NCI-H748 (cell line): ENCODE results near the gene HINT3.
"Not testable (repeated sequence)": the region's sequence is repeated elsewhere in the genome, so short reads cannot be mapped to it uniquely, and the experiment has no call there.

ENCODE experiments used
- DNase-seq: peaks from one replicate; lab custom pipeline; 2025; ENCODE audit not compliant: unreplicated experiment; lab: John Stamatoyannopoulos, UW

The HINT3 gene

GRCh38 chr6:125939791-125940190, 16.8 kb upstream of the HINT3 start:
- no peak for DNase-seq

GRCh38 chr6:125940247-125941041, 16.1 kb upstream of the HINT3 start:
- DNase-seq: no peak

GRCh38 chr6:125942672-125943527, 13.7 kb upstream of the HINT3 start:
- DNase-seq: no peak

- no peak for DNase-seq
Observed at GRCh38 chr6:125943528-125944433, 12.8 kb upstream of the HINT3 start.

- peak; percentile 27 for DNase-seq
Observed at GRCh38 chr6:125944434-125944816, 12.1 kb upstream of the HINT3 start.

- DNase-seq: no peak
Observed at GRCh38 chr6:125944896-125945295, 11.7 kb upstream of the HINT3 start.

GRCh38 chr6:125945378-125946141, 11.0 kb upstream of the HINT3 start:
- no peak for DNase-seq

GRCh38 chr6:125947615-125948014, 9.0 kb upstream of the HINT3 start:
- DNase-seq: no peak

- no peak for DNase-seq
Observed at GRCh38 chr6:125948455-125948854, 8.1 kb upstream of the HINT3 start.

- no peak for DNase-seq
Observed at GRCh38 chr6:125949069-125949468, 7.5 kb upstream of the HINT3 start.

GRCh38 chr6:125950293-125950692, 6.3 kb upstream of the HINT3 start:
- DNase-seq: no peak

- DNase-seq: not testable (repeated sequence)
Observed at GRCh38 chr6:125950716-125951115, 5.9 kb upstream of the HINT3 start.

- DNase-seq: no peak
Observed at GRCh38 chr6:125951323-125951722, 5.2 kb upstream of the HINT3 start.

GRCh38 chr6:125952764-125953501, 3.6 kb upstream of the HINT3 start:
- DNase-seq: peak; percentile 66

- DNase-seq: peak; percentile 97
Observed at GRCh38 chr6:125953502-125953875, 3.1 kb upstream of the HINT3 start.

GRCh38 chr6:125954735-125955339, 1.7 kb upstream of the HINT3 start:
- DNase-seq: no peak

GRCh38 chr6:125955973-125956372, 597 bp upstream of the HINT3 start:
- DNase-seq: no peak

GRCh38 chr6:125957391-125957693, 772 bp downstream of the HINT3 start:
- DNase-seq: no peak

GRCh38 chr6:125957845-125958244, 1.3 kb downstream of the HINT3 start:
- DNase-seq: peak; percentile 20

GRCh38 chr6:125959041-125959440, 2.5 kb downstream of the HINT3 start:
- DNase-seq: no peak
